Caco-2 (cell line): ENCODE data around the gene TOP3B. TPM values are rescaled to one million over a fixed set of nuclear protein-coding genes. Genes with fewer than 3 reads are reported as not detected.

Experiments used
- BruUV-seq: library from RNA; stranded (reverse); fragments of 400-500 nt; replicated peaks from 2 replicates; lab custom pipeline; 2021; lab: Mats Ljungman, UMichigan
- CTCF ChIA-PET: fragments of 300-600 bp; sonication (Branson Sonifier 250); formaldehyde crosslinking; loops from one replicate; lab custom pipeline; 2022; ENCODE audit warnings: antibody characterized with exemption; lab: Charles Lee
- POLR2A ChIA-PET: fragments of 300-600 bp; sonication (Branson Sonifier 250); formaldehyde crosslinking; loops from one replicate; lab custom pipeline; 2022; ENCODE audit warnings: antibody characterized with exemption; lab: Charles Lee
- DNase-seq, 2 experiments: peaks; one replicate each; pipeline versions ENCODE4 v3.0.0 to v3.0.0-alpha.2; 2020 to 2022
- H3K27me3 ChIP-seq: replicated peaks from 2 replicates; pipeline ENCODE4 v1.6.0; 2011; ENCODE audit warnings: low read length; ENCODE audit not compliant: control insufficient read depth, insufficient read depth
- H3K36me3 ChIP-seq: 2 replicates; pipeline ENCODE4 v1.5.1; 2011; ENCODE audit warnings: low read length; ENCODE audit not compliant: control insufficient read depth, insufficient read depth
- H3K4me1 ChIP-seq: fragments of 250-450 bp; sonication (Bioruptor Pico); 2 replicates; pipeline ENCODE4 v1.5.1; 2020; ENCODE audit warnings: mild to moderate bottlenecking
- H3K4me3 ChIP-seq: 2 replicates; pipeline ENCODE4 v1.5.1; 2011; ENCODE audit warnings: low read depth, mild to moderate bottlenecking, control low read depth, low read length
- H3K9me3 ChIP-seq: fragments of 250-450 bp; sonication (Bioruptor Pico); 2 replicates; pipeline ENCODE4 v1.5.1; 2020; ENCODE audit warnings: mild to moderate bottlenecking, moderate library complexity
- H3K27ac Mint-ChIP-seq: one replicate; pipeline ENCODE4 v1.8.0; 2022; ENCODE audit warnings: mixed read lengths; ENCODE audit not compliant: unreplicated experiment
- H3K27me3 Mint-ChIP-seq: one replicate; pipeline ENCODE4 v1.8.0; 2022; ENCODE audit warnings: mixed read lengths; ENCODE audit not compliant: insufficient read depth, unreplicated experiment
- H3K36me3 Mint-ChIP-seq: one replicate; pipeline ENCODE4 v1.8.0; 2022; ENCODE audit warnings: mild to moderate bottlenecking, mixed read lengths; ENCODE audit not compliant: insufficient read depth, unreplicated experiment
- H3K4me1 Mint-ChIP-seq: one replicate; pipeline ENCODE4 v1.8.0; 2022; ENCODE audit warnings: low read depth, mixed read lengths; ENCODE audit not compliant: unreplicated experiment
- H3K4me3 Mint-ChIP-seq: one replicate; pipeline ENCODE4 v1.8.0; 2022; ENCODE audit warnings: mild to moderate bottlenecking, moderate library complexity, mixed read lengths; ENCODE audit not compliant: unreplicated experiment
- H3K9me3 Mint-ChIP-seq: one replicate; pipeline ENCODE4 v1.8.0; 2022; ENCODE audit warnings: mixed read lengths; ENCODE audit not compliant: unreplicated experiment
- CTCF ChIP-seq, 2 experiments: fragments of 200-600 bp in 1 of 2; IDR thresholded peaks; 1 replicate in 1 of 2; 2 replicates in 1 of 2; pipeline versions ENCODE4 v1.5.1 to v1.8.0; 2011 to 2022; ENCODE audit warnings: antibody characterized with exemption in 1 of 2, control low read depth in 1 of 2, inconsistent platforms in 1 of 2, low read depth in 1 of 2, low read length in 1 of 2, mild to moderate bottlenecking in 1 of 2, moderate library complexity in 1 of 2; ENCODE audit not compliant: insufficient read depth in 1 of 2, severe bottlenecking in 1 of 2, unreplicated experiment in 1 of 2
- intact Hi-C: fragments of 100-400 bp; cut with micrococcal nuclease; formaldehyde crosslinking; loops from one replicate; pipeline ENCODE4 v1.10.0; 2022; ENCODE audit not compliant: unreplicated experiment
- total RNA-seq: library from RNA; stranded (reverse); gene quantifications from 2 replicates; pipeline ENCODE4 v1.2.3, GENCODE V29; 2022

TOP3B gene
- total RNA-seq, 1 experiment from 2014 or later = 63.7 TPM

DNA sequence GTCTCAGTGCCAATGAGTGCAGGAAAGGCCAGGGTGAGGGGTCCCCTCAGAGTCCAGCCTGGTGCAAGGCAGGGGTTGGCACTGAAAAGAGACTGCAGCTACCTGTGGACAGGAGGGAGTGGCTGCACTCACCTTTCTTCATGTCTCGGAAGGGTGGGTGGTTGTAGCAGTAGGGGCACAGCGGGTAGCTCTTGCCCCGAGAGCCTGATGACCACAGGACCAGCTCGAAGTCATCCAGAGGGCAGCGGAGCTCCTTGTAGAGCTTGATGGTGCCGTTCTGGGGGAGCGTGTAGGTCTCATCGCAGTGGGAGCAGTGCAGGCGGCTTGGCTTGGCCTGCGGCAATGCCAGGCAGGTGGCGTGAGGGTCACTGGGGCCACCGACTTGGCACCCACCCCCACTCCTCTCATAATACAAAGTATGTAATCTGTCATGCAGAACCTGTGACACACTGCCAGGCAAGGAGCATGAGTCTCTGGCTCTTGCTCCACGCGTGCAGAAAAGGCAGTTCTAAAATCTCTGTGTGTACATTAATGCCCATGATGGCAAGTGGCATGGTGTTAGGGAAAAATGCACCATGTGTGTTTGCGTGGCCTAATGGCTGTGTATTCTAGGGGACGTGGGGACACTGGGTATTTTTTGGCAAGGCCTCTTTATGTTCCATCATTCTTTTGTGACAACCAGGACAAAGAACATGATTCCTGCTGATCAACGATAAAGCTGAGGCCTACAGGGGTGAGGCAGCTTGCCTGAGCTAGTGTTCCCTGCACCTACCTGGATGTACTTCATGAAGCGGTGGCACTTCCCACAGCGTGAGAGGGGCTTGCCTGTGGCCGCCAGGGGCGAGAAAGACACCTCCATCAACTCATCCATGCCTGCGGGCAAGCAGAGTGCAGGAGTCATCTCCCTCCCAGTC lies 24.0 kb downstream of the TOP3B start:
- Mint-ChIP-seq H3K27me3 (no peaks in the 10 kb centered on the region), H3K9me3 (no peaks in the 10 kb centered on the region), H3K4me3 (no peak overlapping the region), H3K27ac (no peak overlapping the region), H3K36me3 (peaks cover 21% of the 10 kb centered on the region), H3K4me1 (no peaks in the 10 kb centered on the region)
- ChIA-PET CTCF (no interaction called here), POLR2A (no interaction called here)
- no TSS peak for BruUV-seq
- no peak for DNase-seq
- no peak for TF ChIP-seq CTCF (IDR thresholded peaks at IDR 0.05; ENCODE audit: insufficient read depth in 1 of 2, low read depth in 1 of 2, low read length in 1 of 2, severe bottlenecking in 1 of 2, unreplicated experiment in 1 of 2)
- Histone ChIP-seq H3K4me3 (no peak overlapping the region), H3K27me3 (no peaks in the 10 kb centered on the region), H3K4me1 (no peaks in the 10 kb centered on the region), H3K36me3 (no peaks in the 10 kb centered on the region; the same call in 1 of the 2 replicates), H3K9me3 (no peaks in the 10 kb centered on the region)
- intact Hi-C loops = no loop called here

GRCh38 chr22:21952586-21953571 lies 29.7 kb downstream of the TOP3B start, which contains the start of gene PPM1F:
Gene PPM1F, minus strand, starts transcription at chr22:21952848. Its CDS starts 6,800 bp downstream, at chr22:21946048.
- Histone ChIP-seq H3K4me1 (peaks cover 5% of the 10 kb centered on the region; the same call in 1 of the 2 replicates), H3K4me3 (peak within 1 kb of the TSS; percentile 97), H3K9me3 (no peaks in the 10 kb centered on the region), H3K36me3 (no peaks in the 10 kb centered on the region), H3K27me3 (no peaks in the 10 kb centered on the region)
- no peaks in the 10 kb centered on the region for H3K9me3 Mint-ChIP-seq
- H3K36me3 Mint-ChIP-seq = peaks cover 6% of the 10 kb centered on the region
- no TSS peak for BruUV-seq
- peaks cover 2% of the 10 kb centered on the region for H3K4me1 Mint-ChIP-seq
- H3K4me3 Mint-ChIP-seq = peak within 1 kb of the TSS; percentile 79
- TF ChIP-seq CTCF (IDR thresholded peaks at IDR 0.05; ENCODE audit: insufficient read depth in 1 of 2, low read depth in 1 of 2, low read length in 1 of 2, severe bottlenecking in 1 of 2, unreplicated experiment in 1 of 2) = peak; percentile 76 to 87
- ChIA-PET CTCF (interaction anchor here (1.1 to 2.4 kb wide), 6 partner anchors 14 to 239 kb away, joined by 3 to 18 read pairs (median 5); partner anchors contain the start of genes TOP3B and YPEL1), POLR2A (interaction anchor here (0.6 kb wide), 1 partner anchor 1798 kb away, joined by 4 read pairs; the partner anchor contains the start of gene ZNF70)
- peak within 1 kb of the TSS; percentile 39 for H3K27ac Mint-ChIP-seq
- DNase-seq = peak; percentile 72 to 92
- no peaks in the 10 kb centered on the region for H3K27me3 Mint-ChIP-seq
- intact Hi-C loops = loop anchor here (2.0 kb wide), 2 partner anchors 14 to 240 kb away; no protein-coding TSS in a partner anchor
